H1 (cell line): ENCODE results near the gene TMEM250.

Experiments
- CHD2 ChIP-seq: IDR thresholded peaks from 2 replicates; pipeline ENCODE4 v1.6.1; 2012; ENCODE audit warnings: low read length, improper control_type of control experiment
- CTCF ChIP-seq, 3 experiments: IDR thresholded peaks; 1 replicate in 2 of 3; 2 replicates in 1 of 3; pipeline versions ENCODE4 v1.5.1 to v1.6.1; 2011; ENCODE audit warnings: low read length in 3 of 3, mild to moderate bottlenecking in 3 of 3, inconsistent platforms in 2 of 3, low read depth in 1 of 3, moderate library complexity in 1 of 3; ENCODE audit not compliant: insufficient read depth in 1 of 3; ENCODE audit errors: control extremely low read depth in 1 of 3
- E2F6 ChIP-seq: IDR thresholded peaks from 2 replicates; pipeline ENCODE4 v1.6.1; 2012; ENCODE audit warnings: inconsistent platforms
- EGR1 ChIP-seq: IDR thresholded peaks from 2 replicates; pipeline ENCODE4 v1.6.1; 2011; ENCODE audit warnings: low read depth, low read length, borderline replicate concordance
- EZH2 ChIP-seq: fragments of 200-600 bp; sonication (generic); IDR thresholded peaks from 2 replicates; pipeline ENCODE4 v1.7.1; 2012; ENCODE audit warnings: low read depth, mild to moderate bottlenecking, moderate library complexity, low read length, inconsistent platforms; ENCODE audit not compliant: severe bottlenecking
- FOSL1 ChIP-seq: IDR thresholded peaks from 2 replicates; pipeline ENCODE4 v1.6.1; 2011; ENCODE audit warnings: mild to moderate bottlenecking, low read depth, low read length, moderate library complexity; ENCODE audit not compliant: insufficient read depth
- MAFK ChIP-seq: IDR thresholded peaks from 2 replicates; pipeline ENCODE4 v1.6.1; 2012; ENCODE audit warnings: low read depth, mild to moderate bottlenecking, improper control_type of control experiment, low read length
- POLR2A ChIP-seq, 2 experiments: IDR thresholded peaks; 1 replicate in 1 of 2; 2 replicates in 1 of 2; pipeline ENCODE4 v1.6.1; 2011; ENCODE audit warnings: low read depth in 2 of 2, low read length in 2 of 2, mild to moderate bottlenecking in 2 of 2; ENCODE audit errors: control extremely low read depth in 1 of 2
- POLR2AphosphoS5 ChIP-seq: IDR thresholded peaks from 2 replicates; pipeline ENCODE4 v1.6.1; 2011; ENCODE audit warnings: low read depth, low read length
- RAD21 ChIP-seq, 2 experiments: IDR thresholded peaks in 1 of 2; conservative IDR thresholded peaks in 1 of 2; 2 replicates each; pipeline ENCODE4 v1.6.1; 2011; ENCODE audit warnings: low read depth in 2 of 2, low read length in 2 of 2, improper control_type of control experiment in 1 of 2, inconsistent platforms in 1 of 2, mild to moderate bottlenecking in 1 of 2, moderate library complexity in 1 of 2
- RFX5 ChIP-seq: IDR thresholded peaks from 2 replicates; pipeline ENCODE4 v1.6.1; 2011; ENCODE audit warnings: low read depth, low read length, improper control_type of control experiment, borderline replicate concordance
- SIN3A ChIP-seq, 2 experiments: IDR thresholded peaks in 1 of 2; conservative IDR thresholded peaks in 1 of 2; 2 replicates each; pipeline ENCODE4 v1.6.1; 2011 to 2012; ENCODE audit warnings: low read length in 2 of 2, improper control_type of control experiment in 1 of 2, low read depth in 1 of 2, mild to moderate bottlenecking in 1 of 2
- SUZ12 ChIP-seq: fragments of 200-600 bp; sonication (generic); IDR thresholded peaks from 2 replicates; pipeline ENCODE4 v1.6.1; 2012; ENCODE audit warnings: mild to moderate bottlenecking, inconsistent platforms, low read length, moderate library complexity, mixed read lengths
- ZNF274 ChIP-seq: IDR thresholded peaks from 2 replicates; pipeline ENCODE4 v1.7.0; 2012; ENCODE audit warnings: low read length, borderline replicate concordance; ENCODE audit errors: extremely low read depth

- TF ChIP-seq POLR2AphosphoS5 = no peak
- TF ChIP-seq E2F6 = no peak
- no peak for TF ChIP-seq EZH2
- TF ChIP-seq SUZ12 = no peak
- TF ChIP-seq CHD2 = no peak
- TF ChIP-seq CTCF (IDR thresholded peaks at IDR 0.05; ENCODE audit: control extremely low read depth in 1 of 3, insufficient read depth in 1 of 3, low read depth in 1 of 3, low read length in 3 of 3) = no peak
- TF ChIP-seq RFX5 = no peak
- TF ChIP-seq SIN3A (conservative IDR thresholded peaks at IDR 0.05 in 1 of 2, IDR thresholded peaks at IDR 0.05 in 1 of 2; ENCODE audit: low read depth in 1 of 2, low read length in 2 of 2) = no peak
- TF ChIP-seq POLR2A (IDR thresholded peaks at IDR 0.05; ENCODE audit: control extremely low read depth in 1 of 2, low read depth in 2 of 2, low read length in 2 of 2) = no peak
- TF ChIP-seq EGR1 = no peak
- TF ChIP-seq MAFK = no peak
- no peak for TF ChIP-seq RAD21 (IDR thresholded peaks at IDR 0.05 in 1 of 2, conservative IDR thresholded peaks at IDR 0.05 in 1 of 2; ENCODE audit: low read depth in 2 of 2, low read length in 2 of 2)
- TF ChIP-seq ZNF274 = no peak
- no peak for TF ChIP-seq FOSL1
Measured at GRCh38 chr9:136120438-136120844, 1.8 kb upstream of the TMEM250 start.
